Tibial nerve (tissue), 4 donors: ENCODE results near the gene EPB41L1. TPM values are rescaled to one million over a fixed set of nuclear protein-coding genes. Genes with fewer than 3 reads are reported as not detected.
A peak's percentile ranks its signal among the peaks of the same experiment; 100 is the strongest.

ENCODE experiments used
- DNase-seq, 2 donors: peaks; one replicate each; pipeline ENCODE4 v3.0.0-alpha.2; 2019; ENCODE audit warnings: low spot score in 2 of 2
- H3K27ac ChIP-seq, 4 donors: fragments of 200-600 bp; sonication (generic) in 3 of 4; one replicate each; pipeline ENCODE4 v1.5.1; 2017 to 2019; ENCODE audit warnings: mild to moderate bottlenecking in 1 of 4
- H3K27me3 ChIP-seq, 2 donors: fragments of 200-600 bp; sonication (generic) in 1 of 2; one replicate each; pipeline versions ENCODE4 v1.5.1 to v1.6.0; 2017 to 2019
- H3K36me3 ChIP-seq, 3 donors: fragments of 200-600 bp; sonication (generic); one replicate each; pipeline ENCODE4 v1.5.1; 2018 to 2019
- H3K4me1 ChIP-seq, 4 donors: fragments of 200-600 bp; sonication (generic) in 3 of 4; one replicate each; pipeline ENCODE4 v1.5.1; 2017 to 2019
- H3K4me3 ChIP-seq, 4 donors: fragments of 200-600 bp; sonication (generic) in 3 of 4; one replicate each; pipeline ENCODE4 v1.5.1; 2017 to 2019; ENCODE audit warnings: mild to moderate bottlenecking in 1 of 4, moderate library complexity in 1 of 4
- H3K9me3 ChIP-seq, 4 donors: fragments of 200-600 bp; sonication (generic) in 3 of 4; one replicate each; pipeline ENCODE4 v1.5.1; 2017 to 2019
- CTCF ChIP-seq, 5 experiments: fragments of 200-600 bp in 3 of 5; fragments of 450-650 bp in 2 of 5; sonication (generic) in 3 of 5; IDR thresholded peaks; one replicate each; pipeline ENCODE4 v1.5.1; 2016 to 2019; ENCODE audit warnings: antibody characterized with exemption in 5 of 5, mild to moderate bottlenecking in 3 of 5, moderate library complexity in 2 of 5
- EP300 ChIP-seq, 2 donors: sonication (generic); formaldehyde crosslinking; IDR thresholded peaks; one replicate each; pipeline ENCODE4 v1.6.1; 2017; ENCODE audit warnings: antibody characterized with exemption in 2 of 2, mild to moderate bottlenecking in 1 of 2
- POLR2A ChIP-seq, 2 donors: fragments of 450-650 bp; IDR thresholded peaks; one replicate each; pipeline ENCODE4 v1.6.1; 2017; ENCODE audit warnings: antibody characterized with exemption in 2 of 2, mild to moderate bottlenecking in 2 of 2, moderate library complexity in 2 of 2
- WGBS, 2 donors: methylation state at CpG; one replicate each; pipeline ENCODE4 v1.1.5; 2018; 5-methylcytosine and 5-hydroxymethylcytosine counted together
- total RNA-seq, 4 donors: library from RNA; depleted of rRNA; stranded (reverse); fragments of >200 nt; gene quantifications; one replicate each; pipeline ENCODE4 v1.1.0, GENCODE V29; 2016

Gene EPB41L1
- total RNA-seq, 4 donors from 2014 or later: 19.9 to 55.3 (median 30.8) TPM

DNA sequence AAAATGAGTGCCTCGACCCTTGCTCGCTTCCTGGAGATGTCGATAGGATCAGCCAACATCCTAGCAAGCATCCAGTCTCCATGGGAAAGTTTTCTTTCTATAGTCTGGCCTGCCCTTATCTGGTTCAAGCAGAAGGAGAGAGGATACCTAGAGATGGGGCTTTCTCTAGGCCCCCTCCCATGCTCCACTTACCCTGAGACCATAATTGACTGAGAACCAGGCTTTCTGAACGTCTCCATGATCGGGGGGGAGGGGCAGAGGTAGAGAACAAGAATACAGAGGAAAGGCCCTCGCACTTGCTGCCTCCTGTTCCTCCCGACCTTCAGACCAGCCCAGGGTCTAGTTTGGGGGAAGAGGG is 31.6 kb upstream of the EPB41L1 start:
- no peaks in the 10 kb centered on the region for H3K36me3 ChIP-seq
- peaks cover 0 to 4% (median 0%) of the 10 kb centered on the region in 4 donors for H3K4me1 ChIP-seq
- H3K27me3 ChIP-seq: no peaks in the 10 kb centered on the region
- no peak for DNase-seq
- no peak overlapping the region for H3K4me3 ChIP-seq
- 79 to 86% methylated on average over 7 of the region's 7 CpGs for WGBS, 2 donors
- TF ChIP-seq POLR2A (IDR thresholded peaks at IDR 0.05): no peak
- no peak for TF ChIP-seq EP300 (IDR thresholded peaks at IDR 0.05)
- TF ChIP-seq CTCF (IDR thresholded peaks at IDR 0.05): no peak
- no peaks in the 10 kb centered on the region for H3K9me3 ChIP-seq
- H3K27ac ChIP-seq: no peak overlapping the region

- Histone ChIP-seq H3K4me1 (peaks cover 0 to 19% (median 3%) of the 10 kb centered on the region in 4 donors), H3K4me3 (no peak overlapping the region), H3K27me3 (no peaks in the 10 kb centered on the region), H3K27ac (no peak overlapping the region), H3K36me3 (no peaks in the 10 kb centered on the region), H3K9me3 (no peaks in the 10 kb centered on the region)
- WGBS, 2 donors: 63 to 64% methylated on average over 3 of the region's 3 CpGs
- no peak for DNase-seq
- no peak for TF ChIP-seq EP300 (IDR thresholded peaks at IDR 0.05)
- no peak for TF ChIP-seq CTCF (IDR thresholded peaks at IDR 0.05)
- no peak for TF ChIP-seq POLR2A (IDR thresholded peaks at IDR 0.05)
These were observed 29.4 kb upstream of the EPB41L1 start for GRCh38 chr20:36125097-36125496.

DNA sequence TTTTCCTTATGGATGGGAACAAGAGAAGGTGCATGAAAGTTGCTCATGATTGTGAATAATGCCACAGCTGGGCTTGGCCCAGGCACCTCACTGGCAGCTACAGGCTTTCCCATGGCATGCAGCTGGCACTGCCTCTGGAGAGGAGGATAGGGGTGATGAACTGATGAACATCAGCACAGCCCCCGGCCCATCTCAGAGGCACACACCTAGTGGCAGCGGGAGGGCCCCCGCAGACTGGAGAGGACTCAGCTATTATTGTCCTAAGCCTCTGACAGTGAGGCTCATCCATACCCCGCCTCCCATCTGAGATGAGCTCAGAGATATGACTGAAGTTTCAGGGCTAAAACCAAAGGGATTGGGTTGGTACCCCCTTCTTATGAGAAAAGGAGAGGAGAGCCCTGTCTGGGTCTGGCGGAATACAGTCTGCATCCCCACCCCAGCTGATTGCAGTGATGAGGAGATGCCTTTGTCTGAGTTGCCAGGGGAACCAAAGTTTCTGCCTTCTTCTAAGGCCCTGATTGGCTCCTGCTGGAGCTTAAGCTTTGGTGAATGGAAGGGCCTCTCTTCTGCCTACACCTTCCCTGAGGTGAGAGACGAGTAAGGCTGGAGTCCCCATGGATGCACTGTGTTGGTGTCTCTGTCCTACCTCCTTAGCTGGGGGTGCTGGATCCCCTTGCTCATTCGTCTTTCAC is 27.6 kb upstream of the EPB41L1 start:
- no peak overlapping the region for H3K4me3 ChIP-seq
- H3K36me3 ChIP-seq: no peaks in the 10 kb centered on the region
- no peaks in the 10 kb centered on the region for H3K9me3 ChIP-seq
- TF ChIP-seq CTCF (IDR thresholded peaks at IDR 0.05) (no peak), EP300 (IDR thresholded peaks at IDR 0.05) (no peak), POLR2A (IDR thresholded peaks at IDR 0.05) (no peak)
- H3K27ac ChIP-seq: peak overlapping the region in 1 of 4 donors; percentile 69
- no peak for DNase-seq
- no peaks in the 10 kb centered on the region for H3K27me3 ChIP-seq
- peaks cover 0 to 19% (median 3%) of the 10 kb centered on the region in 4 donors for H3K4me1 ChIP-seq
- 73 to 81% methylated on average over 5 to 7 of the region's 7 CpGs for WGBS, 2 donors

GRCh38 chr20:36128463-36129159 is 25.9 kb upstream of the EPB41L1 start:
- Histone ChIP-seq H3K27ac (peak overlapping the region in 2 of 4 donors; percentile 69 to 78), H3K4me1 (peaks cover 0 to 29% (median 3%) of the 10 kb centered on the region in 4 donors), H3K27me3 (no peaks in the 10 kb centered on the region), H3K4me3 (no peak overlapping the region), H3K9me3 (no peaks in the 10 kb centered on the region), H3K36me3 (no peaks in the 10 kb centered on the region)
- TF ChIP-seq POLR2A (IDR thresholded peaks at IDR 0.05) (no peak), EP300 (IDR thresholded peaks at IDR 0.05) (peak in 1 of 2 donors; percentile 45)
- DNase-seq: peak; percentile 39 to 58
- WGBS, 2 donors: 37 to 42% methylated on average over 3 of the region's 3 CpGs

GRCh38 chr20:36129160-36129543 is 25.4 kb upstream of the EPB41L1 start:
- Histone ChIP-seq H3K9me3 (no peaks in the 10 kb centered on the region), H3K27ac (peak overlapping the region in 2 of 4 donors; percentile 69 to 78), H3K27me3 (no peaks in the 10 kb centered on the region), H3K36me3 (no peaks in the 10 kb centered on the region), H3K4me1 (peaks cover 0 to 29% (median 3%) of the 10 kb centered on the region in 4 donors), H3K4me3 (no peak overlapping the region)
- DNase-seq: no peak
- TF ChIP-seq CTCF (IDR thresholded peaks at IDR 0.05) (no peak), EP300 (IDR thresholded peaks at IDR 0.05) (no peak), POLR2A (IDR thresholded peaks at IDR 0.05) (no peak)
- WGBS, 2 donors: 55 to 58% methylated on average over 8 of the region's 8 CpGs
